Loucy (cell line): Measurements from ENCODE around the gene GCNT2.

ENCODE experiments used
- H2AFZ ChIP-seq: fragments of 200-600 bp; sonication (generic); 2 replicates; pipeline ENCODE4 v1.6.0; 2016; ENCODE audit warnings: antibody characterized with exemption, mild to moderate bottlenecking, low read length, moderate library complexity
- H3F3A ChIP-seq: fragments of 200-600 bp; 2 replicates; pipeline ENCODE4 v1.6.0; 2016; ENCODE audit warnings: antibody characterized with exemption, low read depth, mild to moderate bottlenecking
- H3K27me3 ChIP-seq: fragments of 200-600 bp; sonication (generic); 2 replicates; pipeline ENCODE4 v1.6.1; 2014; ENCODE audit warnings: low read length, mild to moderate bottlenecking; ENCODE audit not compliant: insufficient read depth, poor library complexity, severe bottlenecking
- H3K36me3 ChIP-seq: fragments of 200-600 bp; sonication (generic); 2 replicates; pipeline ENCODE4 v1.6.1; 2016; ENCODE audit warnings: low read length; ENCODE audit not compliant: insufficient read depth
- H3K4me1 ChIP-seq: fragments of 200-600 bp; sonication (generic); 2 replicates; pipeline ENCODE4 v1.5.1; 2014; ENCODE audit warnings: low read length, mild to moderate bottlenecking; ENCODE audit not compliant: insufficient read depth, poor library complexity, severe bottlenecking
- H3K4me2 ChIP-seq: fragments of 200-600 bp; sonication (generic); 2 replicates; pipeline ENCODE4 v1.6.0; 2014; ENCODE audit warnings: antibody characterized with exemption, low read length, low read depth, mild to moderate bottlenecking; ENCODE audit not compliant: poor library complexity, severe bottlenecking
- H3K4me3 ChIP-seq: fragments of 200-600 bp; sonication (generic); 2 replicates; pipeline ENCODE4 v1.5.1; 2014; ENCODE audit warnings: low read length, mild to moderate bottlenecking, mixed read lengths; ENCODE audit not compliant: poor library complexity, severe bottlenecking
- H3K79me2 ChIP-seq: fragments of 200-600 bp; sonication (generic); 2 replicates; pipeline ENCODE4 v1.6.1; 2014; ENCODE audit warnings: low read length; ENCODE audit not compliant: insufficient read depth
- H3K9ac ChIP-seq: fragments of 200-600 bp; sonication (generic); 2 replicates; pipeline ENCODE4 v1.6.0; 2014; ENCODE audit warnings: mild to moderate bottlenecking, low read depth, low read length, moderate library complexity; ENCODE audit not compliant: poor library complexity, severe bottlenecking
- H3K9me2 ChIP-seq: fragments of 200-600 bp; sonication (generic); replicated peaks from 2 replicates; pipeline ENCODE4 v1.6.1; 2016; ENCODE audit warnings: low read depth, low read length, mixed read lengths
- H3K9me3 ChIP-seq: fragments of 200-600 bp; sonication (generic); 2 replicates; pipeline ENCODE4 v1.6.1; 2014; ENCODE audit warnings: mild to moderate bottlenecking, antibody characterized with exemption, low read length, low read depth; ENCODE audit not compliant: insufficient read depth
- H4K20me1 ChIP-seq: fragments of 200-600 bp; sonication (generic); 2 replicates; pipeline ENCODE4 v1.6.0; 2014; ENCODE audit warnings: antibody characterized with exemption, low read length, mild to moderate bottlenecking; ENCODE audit not compliant: insufficient read depth, poor library complexity, severe bottlenecking
- EZH2phosphoT487 ChIP-seq: fragments of 200-600 bp; IDR thresholded peaks from 2 replicates; pipeline ENCODE4 v1.6.1; 2018; ENCODE audit warnings: antibody characterized with exemption, mild to moderate bottlenecking, moderate library complexity, borderline replicate concordance
- TF ChIP-seq, protein P1 (sequence below): fragments of 200-600 bp; sonication (generic); conservative IDR thresholded peaks from 2 replicates; pipeline ENCODE4 v1.5.1; 2014; ENCODE audit warnings: mild to moderate bottlenecking, antibody characterized with exemption, low read length

GCNT2 gene

DNA sequence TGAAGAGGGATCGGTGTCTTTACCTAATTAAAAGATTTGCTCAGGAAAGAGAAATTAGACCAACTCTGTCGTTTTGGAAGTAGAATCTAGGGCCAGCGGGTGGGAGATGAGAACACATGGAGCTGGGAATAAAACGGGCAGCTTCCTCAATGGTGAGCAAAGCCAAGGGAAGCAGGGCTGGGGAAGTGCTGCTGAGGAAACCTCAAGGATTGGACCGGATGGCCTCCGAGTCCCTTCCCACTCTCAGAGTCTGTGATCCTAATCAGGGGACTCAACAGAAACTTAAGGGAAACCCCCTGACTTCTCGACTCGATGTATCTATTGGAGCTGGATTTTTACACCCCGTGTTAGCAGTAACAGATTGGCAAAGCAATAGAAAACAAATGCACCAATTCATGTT, 10.8 kb downstream of the GCNT2 start:
- H2AFZ ChIP-seq, result no peak overlapping the region
- H3K4me1 ChIP-seq, result peaks cover 62% of the 10 kb centered on the region
- H3K9me3 ChIP-seq, result no peaks in the 10 kb centered on the region
- no peak for TF ChIP-seq EZH2phosphoT487
- TF ChIP-seq, protein P1, sequence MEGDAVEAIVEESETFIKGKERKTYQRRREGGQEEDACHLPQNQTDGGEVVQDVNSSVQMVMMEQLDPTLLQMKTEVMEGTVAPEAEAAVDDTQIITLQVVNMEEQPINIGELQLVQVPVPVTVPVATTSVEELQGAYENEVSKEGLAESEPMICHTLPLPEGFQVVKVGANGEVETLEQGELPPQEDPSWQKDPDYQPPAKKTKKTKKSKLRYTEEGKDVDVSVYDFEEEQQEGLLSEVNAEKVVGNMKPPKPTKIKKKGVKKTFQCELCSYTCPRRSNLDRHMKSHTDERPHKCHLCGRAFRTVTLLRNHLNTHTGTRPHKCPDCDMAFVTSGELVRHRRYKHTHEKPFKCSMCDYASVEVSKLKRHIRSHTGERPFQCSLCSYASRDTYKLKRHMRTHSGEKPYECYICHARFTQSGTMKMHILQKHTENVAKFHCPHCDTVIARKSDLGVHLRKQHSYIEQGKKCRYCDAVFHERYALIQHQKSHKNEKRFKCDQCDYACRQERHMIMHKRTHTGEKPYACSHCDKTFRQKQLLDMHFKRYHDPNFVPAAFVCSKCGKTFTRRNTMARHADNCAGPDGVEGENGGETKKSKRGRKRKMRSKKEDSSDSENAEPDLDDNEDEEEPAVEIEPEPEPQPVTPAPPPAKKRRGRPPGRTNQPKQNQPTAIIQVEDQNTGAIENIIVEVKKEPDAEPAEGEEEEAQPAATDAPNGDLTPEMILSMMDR, result no peak
- peak overlapping the region; percentile 71 for H3K9ac ChIP-seq
- H3K4me2 ChIP-seq, result peak overlapping the region; percentile 82
- H4K20me1 ChIP-seq, result no peaks in the 10 kb centered on the region
- peaks cover 3% of the 10 kb centered on the region; the same call in 1 of the 2 replicates for H3F3A ChIP-seq
- H3K79me2 ChIP-seq, result peaks cover 42% of the 10 kb centered on the region
- H3K4me3 ChIP-seq, result peak overlapping the region; percentile 93
- no peaks in the 10 kb centered on the region for H3K36me3 ChIP-seq
- H3K27me3 ChIP-seq, result no peaks in the 10 kb centered on the region
- no peaks in the 10 kb centered on the region for H3K9me2 ChIP-seq

DNA sequence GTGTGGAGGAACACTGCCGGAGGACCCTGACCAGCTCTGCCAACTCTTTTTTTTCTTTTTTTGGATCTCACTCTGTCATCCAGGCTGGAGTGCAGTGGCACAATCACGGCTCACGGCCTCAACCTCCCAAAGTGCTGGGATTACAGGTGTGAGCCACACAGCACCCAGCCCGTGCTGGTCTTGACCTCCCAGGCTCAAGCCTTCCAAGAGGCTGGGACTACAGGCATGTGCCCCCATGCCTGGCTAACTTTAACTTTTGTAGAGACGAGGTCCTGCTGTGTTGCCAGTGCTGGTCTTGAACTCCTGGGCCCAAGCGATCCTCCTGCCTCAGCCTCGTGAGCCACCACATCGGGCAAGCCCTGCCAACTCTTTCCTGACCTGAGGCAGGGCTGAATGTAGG, 11.2 kb downstream of the GCNT2 start:
- Histone ChIP-seq H4K20me1 (no peaks in the 10 kb centered on the region), H3K79me2 (peaks cover 42% of the 10 kb centered on the region), H3K9ac (peak overlapping the region; percentile 71), H3K27me3 (no peaks in the 10 kb centered on the region), H3K4me2 (peak overlapping the region; percentile 82), H3K9me2 (no peaks in the 10 kb centered on the region), H3K36me3 (no peaks in the 10 kb centered on the region), H3K4me3 (peak overlapping the region; percentile 93), H3F3A (peaks cover 3% of the 10 kb centered on the region; the same call in 1 of the 2 replicates), H2AFZ (no peak overlapping the region), H3K9me3 (no peaks in the 10 kb centered on the region), H3K4me1 (peaks cover 62% of the 10 kb centered on the region)
- TF ChIP-seq, protein P1, result no peak
- no peak for TF ChIP-seq EZH2phosphoT487

DNA sequence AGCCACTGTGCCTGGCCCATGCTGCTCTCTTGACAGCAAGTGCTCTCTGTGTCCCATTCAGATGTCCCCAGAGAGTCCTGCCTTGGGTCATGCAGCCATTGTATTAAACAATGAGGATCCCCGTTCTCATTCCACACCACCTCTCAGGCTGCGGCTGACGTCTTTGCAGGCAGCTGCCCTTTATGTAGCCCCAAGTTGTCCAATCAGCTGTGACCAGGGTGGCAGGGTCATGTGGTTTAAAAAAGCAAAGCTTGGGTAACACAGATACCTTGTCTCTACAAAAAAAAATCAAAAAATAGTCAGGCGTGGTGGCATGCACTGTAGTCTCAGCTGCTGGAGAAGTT, 13.2 kb downstream of the GCNT2 start:
- H3K4me1 ChIP-seq, result peaks cover 59% of the 10 kb centered on the region
- peaks cover 35% of the 10 kb centered on the region for H3K79me2 ChIP-seq
- TF ChIP-seq, protein P1, result no peak
- no peak for TF ChIP-seq EZH2phosphoT487
- no peaks in the 10 kb centered on the region for H3K9me3 ChIP-seq
- H3K9me2 ChIP-seq, result no peaks in the 10 kb centered on the region
- no peaks in the 10 kb centered on the region for H3K27me3 ChIP-seq
- peaks cover 3% of the 10 kb centered on the region; the same call in 1 of the 2 replicates for H3F3A ChIP-seq
- peak overlapping the region; percentile 93 for H3K4me3 ChIP-seq
- no peak overlapping the region for H2AFZ ChIP-seq
- peak overlapping the region; percentile 71 for H3K9ac ChIP-seq
- peak overlapping the region; percentile 82 for H3K4me2 ChIP-seq
- no peaks in the 10 kb centered on the region for H4K20me1 ChIP-seq
- H3K36me3 ChIP-seq, result no peaks in the 10 kb centered on the region
